ENCODE data around the gene KIZ.

KIZ gene, protein sequence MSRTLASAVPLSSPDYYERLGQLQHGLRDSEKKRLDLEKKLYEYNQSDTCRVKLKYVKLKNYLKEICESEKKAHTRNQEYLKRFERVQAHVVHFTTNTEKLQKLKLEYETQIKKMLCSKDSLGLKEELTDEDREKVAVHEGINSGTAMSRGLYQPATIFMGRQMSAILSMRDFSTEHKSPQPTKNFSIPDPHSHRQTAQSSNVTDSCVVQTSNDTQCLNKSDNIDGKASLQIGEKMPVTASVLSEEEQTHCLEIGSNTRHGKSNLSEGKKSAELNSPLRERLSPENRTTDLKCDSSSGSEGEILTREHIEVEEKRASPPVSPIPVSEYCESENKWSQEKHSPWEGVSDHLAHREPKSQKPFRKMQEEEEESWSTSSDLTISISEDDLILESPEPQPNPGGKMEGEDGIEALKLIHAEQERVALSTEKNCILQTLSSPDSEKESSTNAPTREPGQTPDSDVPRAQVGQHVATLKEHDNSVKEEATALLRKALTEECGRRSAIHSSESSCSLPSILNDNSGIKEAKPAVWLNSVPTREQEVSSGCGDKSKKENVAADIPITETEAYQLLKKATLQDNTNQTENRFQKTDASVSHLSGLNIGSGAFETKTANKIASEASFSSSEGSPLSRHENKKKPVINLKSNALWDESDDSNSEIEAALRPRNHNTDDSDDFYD

DNA sequence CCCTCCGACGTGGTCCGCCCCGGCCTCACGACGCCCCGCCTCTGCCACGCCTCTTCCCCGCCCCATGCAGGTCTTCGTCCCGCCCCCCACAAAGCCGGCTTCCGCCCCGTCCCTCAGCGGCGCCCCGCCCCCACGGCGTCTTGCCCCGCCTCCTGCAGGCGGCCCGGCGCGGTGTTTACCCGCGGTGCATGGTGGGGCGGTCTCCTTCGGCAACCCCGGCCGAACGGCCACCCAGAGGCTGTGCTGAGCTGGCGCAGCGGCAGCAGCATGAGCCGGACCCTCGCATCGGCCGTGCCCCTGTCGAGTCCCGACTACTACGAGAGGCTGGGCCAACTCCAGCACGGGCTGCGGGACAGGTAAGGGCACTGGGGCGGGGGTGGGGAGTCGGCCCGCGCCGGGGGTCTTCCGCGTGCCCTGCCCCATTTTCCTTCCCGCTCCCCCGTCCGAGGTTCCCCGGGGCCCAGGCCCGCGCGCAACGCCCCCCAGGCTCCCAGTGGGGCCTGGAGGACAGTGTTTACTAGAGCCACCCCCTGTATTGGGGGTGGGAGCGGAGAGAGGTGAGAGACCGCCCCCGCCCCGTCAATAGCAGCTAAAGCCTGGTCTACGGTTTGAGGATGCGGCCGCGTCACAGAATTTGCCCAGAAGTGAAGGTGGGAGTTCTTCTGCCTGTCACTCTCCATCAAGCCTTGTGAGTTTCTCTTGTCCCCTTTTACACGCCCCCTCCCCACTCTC, at the start of gene KIZ:
Gene KIZ (plus strand): TSS at position 234 of the 732 bp plus-strand sequence. CDS start 34 bp downstream, at position 268.
- peak; percentile 94 for DNase-seq

DNA sequence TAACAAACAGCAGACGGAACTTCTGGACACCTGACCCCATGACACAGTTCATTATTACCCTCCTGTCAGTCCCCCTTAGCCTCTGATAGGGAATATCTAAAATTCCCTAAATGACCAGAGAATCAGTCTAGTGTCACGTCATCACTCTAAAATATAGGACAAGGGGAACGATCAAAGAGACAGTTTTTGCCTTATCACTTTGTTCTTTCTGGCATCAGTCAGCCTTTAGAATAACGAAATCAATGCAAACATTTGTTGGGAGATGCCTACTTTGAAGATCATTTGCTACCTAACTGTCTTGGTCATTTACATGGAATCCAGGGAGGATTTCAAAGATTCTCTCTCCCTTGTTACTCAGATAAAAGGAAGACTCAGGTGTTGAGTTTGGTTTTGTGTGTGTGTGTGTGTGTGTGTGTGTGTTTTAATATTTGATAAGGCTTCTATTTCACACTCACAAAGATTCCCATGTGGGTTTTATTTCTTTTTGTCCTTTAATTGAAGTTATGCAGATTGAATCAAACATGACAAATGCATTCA, 48.0 kb upstream of the KIZ start:
- no peak for DNase-seq

DNA sequence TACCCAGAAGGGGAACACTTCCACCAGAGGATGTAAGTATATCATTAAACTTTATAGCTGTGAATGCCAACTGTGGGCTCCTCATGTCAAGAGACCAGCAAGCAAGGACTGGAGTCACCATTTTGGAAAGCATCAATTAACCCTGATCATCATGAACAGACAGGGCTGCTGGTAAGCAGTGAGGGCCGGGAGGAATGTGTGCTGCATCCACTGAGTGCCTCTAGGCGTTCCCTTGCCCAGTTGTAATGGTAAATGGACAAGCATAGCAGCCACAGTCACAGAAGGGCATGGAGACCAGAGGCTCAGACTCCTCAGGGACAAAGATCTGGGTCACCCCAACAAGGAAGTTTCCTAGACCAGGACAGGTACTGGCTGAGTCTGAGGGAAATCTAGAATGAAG, 43.3 kb upstream of the KIZ start:
- DNase-seq = no peak

DNA sequence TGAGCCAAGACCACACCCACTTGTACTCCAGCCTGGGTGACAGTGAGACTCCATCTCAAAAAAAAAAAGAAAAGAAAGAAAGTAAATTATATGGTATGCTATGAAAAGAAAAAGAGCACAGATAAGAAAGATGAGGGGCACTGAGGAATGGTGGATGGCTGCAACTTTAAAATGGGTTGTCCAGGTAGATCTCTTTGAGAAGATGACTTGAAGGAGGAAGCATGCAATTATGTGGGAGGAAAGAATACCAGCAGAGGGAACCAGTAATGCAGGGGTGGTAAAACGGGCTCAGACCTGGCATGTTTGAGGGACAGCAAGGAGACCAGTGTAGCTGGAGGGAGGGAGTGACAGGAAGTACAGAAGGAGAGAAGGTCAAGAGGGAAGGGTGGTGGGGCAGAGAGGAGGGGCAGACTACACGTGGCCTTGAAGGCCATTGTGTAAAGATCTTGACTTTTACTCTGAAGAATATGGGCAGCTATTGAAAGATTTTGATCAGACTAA, 42.0 kb upstream of the KIZ start:
- no peak for DNase-seq

DNA sequence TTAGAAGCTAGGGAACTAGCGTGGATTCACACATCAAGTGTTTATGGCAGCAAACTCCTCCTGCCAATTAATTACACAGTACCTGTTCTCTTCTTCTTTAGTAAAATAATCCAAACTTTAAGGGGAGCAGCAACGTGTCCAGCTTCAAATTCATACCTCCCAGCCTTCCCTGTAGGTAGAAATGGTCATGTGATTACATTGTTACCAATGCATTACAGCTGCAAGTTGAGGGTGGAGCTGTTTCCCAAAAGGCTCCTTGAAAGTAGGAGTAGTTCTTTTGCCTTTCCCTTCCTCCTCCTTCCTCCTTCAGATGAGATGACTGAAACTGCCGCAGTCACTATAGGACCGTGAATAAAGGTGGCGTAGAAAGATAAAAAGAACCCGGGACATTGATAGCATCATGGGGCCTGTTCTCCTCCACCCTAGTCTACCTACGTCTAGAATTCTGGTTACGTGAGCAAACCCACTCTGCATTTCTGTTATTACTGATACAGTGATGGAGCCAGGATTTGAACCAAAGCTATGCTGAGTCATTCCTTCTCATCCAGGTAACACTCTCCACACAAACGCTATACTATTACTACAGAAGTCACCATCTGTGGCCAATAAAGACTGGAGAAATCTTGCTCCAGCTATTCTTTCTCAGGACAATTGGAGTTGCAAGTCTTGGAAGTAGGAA, 37.9 kb upstream of the KIZ start:
- no peak for DNase-seq

DNA sequence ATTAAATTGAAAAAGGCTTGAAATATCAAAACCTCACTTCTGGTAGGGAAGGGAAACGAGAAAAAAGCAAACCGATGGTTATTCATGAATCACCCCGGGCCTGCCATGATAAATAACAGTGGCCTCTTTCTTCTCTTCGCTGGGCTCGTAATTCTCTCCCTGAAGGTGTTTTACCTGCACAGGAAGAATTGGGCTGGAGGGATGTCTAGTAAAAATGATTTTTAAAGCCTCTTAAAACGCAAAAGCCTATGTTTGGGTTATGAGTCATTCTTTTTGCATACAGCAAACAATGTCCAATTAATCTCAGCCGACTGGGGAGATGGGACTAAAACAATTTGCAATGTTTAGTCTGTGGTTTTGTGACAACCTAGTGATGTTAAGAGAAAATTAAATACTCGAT, 36.5 kb upstream of the KIZ start:
- no peak for DNase-seq

DNA sequence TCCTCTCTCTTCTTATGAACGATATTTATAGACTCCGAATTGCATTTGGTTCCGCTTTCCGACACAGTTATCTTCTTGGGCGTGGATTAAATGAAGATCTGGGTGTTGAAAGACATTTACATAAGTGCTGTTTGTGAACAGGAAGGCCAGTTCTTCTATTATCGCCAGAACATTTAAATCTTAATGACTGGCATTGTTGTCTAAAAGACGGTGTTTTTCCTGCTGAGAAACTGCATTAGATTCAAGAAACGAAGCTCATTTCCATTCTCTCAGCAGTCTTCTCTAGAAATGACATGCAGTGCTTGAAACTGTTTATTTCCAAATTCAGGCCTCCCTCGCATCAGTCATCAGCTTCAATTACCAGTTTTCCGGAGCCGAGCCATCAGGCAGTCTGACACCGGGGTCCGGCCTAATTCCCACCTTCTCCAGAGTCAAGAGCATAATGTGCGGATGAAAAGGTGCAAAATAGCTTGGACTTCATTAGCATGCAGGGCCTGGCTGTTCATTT, 35.7 kb upstream of the KIZ start:
- DNase-seq = no peak

DNA sequence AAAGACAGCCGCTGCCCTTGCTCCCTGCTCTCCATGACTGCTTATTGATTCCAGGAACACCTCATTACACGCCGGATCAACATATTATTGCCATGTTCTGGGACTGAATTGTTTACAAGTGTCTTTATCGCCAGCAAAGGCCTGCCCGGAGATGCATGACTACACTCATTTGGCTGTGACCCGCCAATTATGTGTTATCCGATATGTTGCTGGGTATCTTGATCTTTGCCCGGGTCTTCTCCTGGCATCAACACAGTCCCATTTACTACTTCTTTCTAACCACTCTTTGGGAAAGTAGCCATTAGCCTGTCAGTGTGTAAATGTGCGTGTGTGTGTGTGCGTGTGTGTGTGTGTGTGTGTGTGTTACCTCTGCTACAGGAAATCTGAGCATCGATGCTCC, 35.2 kb upstream of the KIZ start:
- DNase-seq = no peak

DNA sequence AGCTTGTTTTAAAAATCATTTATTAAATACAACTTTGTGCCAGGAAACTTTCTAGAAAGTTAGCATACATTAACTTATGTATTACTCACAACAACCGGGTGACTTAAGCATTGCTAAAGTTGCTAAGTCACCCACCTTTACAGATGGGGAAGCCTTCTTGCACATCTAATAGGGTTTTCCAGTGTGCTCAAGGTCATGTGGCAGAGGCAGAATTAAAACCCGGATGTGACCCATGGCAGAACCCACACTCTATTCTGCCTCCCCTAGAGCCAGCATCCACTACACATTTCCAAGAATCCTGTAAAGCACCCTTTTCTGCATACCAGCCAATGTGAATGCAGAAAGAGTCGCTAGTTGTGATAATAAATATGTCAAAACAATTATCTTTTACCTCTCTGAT, 33.1 kb upstream of the KIZ start:
- DNase-seq = no peak

DNA sequence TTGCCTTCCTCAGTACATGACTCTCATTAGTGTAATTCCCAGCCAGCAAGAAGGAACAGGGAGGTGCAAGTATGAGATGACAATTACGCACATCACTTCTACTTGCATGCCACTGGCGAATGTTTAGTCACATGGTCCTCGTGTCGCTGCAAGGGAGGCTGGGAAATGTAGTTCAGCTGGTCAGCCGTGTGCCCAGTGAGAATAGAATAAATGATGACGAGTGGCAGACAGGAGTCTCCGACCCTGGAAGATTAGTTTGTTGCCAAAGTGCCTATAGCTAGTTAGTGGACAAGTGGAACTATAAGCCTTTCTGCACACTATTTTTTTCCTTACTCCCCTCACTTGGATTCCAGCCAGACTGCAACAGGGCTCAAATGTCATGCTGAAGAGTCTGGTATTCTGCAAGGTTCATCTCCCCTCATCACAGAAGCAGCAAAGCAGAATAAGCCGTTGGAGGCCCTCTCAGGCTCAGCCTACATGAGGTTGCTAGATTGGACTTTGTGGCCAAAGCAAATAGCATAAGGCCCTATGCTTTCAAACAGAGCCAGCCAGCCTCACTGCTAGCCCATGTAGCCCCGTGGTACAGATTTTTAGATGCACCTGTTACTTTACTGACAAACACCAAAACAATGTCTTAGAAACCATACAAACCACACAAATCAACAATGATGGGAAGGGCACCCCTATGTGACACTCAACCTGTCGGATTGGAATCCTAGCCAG, 29.4 kb upstream of the KIZ start:
- DNase-seq = peak; percentile 50

DNA sequence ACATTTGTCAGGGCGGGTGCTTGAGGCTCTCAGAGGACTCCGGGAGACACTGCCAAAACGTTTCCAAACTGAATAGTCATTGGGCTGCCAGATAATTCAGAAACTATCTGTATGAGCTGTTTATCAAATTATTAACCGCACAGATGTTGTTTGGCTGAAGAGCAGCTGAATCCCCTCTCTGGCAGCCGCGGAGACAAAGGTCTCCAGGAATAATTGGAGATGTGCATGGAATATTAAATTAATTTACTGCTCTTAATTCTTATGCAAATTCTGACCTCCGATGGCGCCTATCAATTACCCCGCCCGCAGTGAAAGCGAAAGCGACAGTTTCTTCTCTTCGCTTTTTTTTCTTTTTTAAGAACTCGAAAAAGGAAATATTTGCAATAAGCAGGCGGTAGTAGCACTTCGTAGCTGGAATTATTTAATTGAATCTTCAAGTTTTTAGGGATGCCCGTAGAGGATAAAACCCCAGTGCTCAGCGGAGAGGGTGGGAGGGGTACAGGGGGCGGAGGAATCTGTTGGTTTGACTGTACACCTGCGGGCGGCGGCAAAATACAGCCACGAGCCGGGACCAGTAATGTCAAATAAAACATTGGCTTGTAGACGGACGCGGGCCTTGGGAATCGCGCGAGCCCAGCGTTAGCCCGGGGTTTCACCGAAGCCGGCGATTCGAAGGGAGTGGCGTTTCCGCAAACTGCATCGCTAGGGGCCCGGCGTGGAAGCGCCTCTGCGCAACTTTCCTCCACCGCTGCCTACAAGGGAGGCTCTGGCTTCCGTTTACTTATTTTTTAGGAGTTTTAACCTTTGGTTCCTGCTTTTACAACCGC, 25.9 kb upstream of the KIZ start:
- no peak for DNase-seq

DNA sequence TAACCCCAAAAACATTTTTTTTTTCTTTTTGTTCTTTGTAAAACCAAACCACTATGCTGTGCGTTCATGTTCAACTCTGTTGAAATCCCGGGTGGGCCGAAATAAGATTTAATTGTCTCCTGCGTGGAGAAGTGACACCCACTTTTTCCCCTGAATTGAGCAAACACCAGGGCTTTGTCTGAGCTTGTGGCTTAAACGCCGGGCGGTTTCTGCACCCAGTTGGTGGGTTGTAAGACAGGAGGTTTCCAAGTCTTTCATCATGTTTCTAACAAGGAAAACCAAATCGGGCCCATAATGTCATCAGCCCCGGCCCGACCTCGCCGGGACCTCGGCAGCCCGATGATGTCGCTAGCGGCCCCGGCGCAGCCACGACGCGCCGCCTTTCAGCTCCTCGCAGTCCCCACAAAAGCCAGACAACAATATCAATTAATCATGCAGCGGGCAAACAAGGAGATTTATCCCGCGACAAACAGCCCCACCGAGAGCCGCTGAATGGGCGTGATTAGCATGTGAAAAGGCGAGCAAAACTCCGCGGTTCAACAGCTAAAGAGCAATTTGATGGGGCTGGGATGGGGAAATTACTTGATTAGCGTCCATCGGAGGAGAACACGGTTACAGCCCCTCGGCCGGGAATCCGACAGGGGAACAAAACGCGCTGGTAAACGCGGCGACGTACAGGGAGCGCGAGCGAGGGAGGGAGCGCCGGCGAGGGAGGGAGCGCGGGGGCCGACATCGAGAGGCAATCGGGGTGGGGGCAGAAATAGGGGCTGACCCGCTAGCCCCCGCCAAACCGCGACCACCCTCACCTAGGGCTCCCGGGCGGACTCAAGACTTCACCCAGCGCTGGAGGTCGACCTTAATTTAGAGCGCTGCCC, 25.1 kb upstream of the KIZ start:
- no peak for DNase-seq

DNA sequence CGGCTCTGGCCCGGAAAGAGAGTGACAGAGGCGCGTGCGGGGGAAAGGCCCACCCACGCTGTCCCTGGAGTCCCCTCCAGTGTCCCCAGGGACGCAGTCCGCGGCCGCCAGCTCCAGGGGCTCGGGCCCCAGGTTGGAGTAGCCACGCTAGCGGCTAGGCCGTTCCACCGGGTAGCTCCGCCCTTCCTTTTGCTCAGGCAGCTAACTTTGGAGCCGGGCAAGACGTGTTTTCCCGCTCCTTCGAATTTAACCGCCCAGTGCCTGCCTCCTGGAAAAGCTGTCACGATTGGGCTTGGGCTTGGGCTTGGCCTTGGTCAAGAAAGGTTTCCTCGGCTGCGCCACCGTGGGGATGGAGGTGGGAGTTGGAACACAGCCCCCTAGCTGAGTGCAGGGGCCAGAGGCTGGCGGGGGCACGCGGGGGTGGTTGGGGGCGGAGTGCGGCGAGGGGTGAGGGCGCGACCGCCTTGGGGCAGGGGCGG, 24.4 kb upstream of the KIZ start:
- no peak for DNase-seq

DNA sequence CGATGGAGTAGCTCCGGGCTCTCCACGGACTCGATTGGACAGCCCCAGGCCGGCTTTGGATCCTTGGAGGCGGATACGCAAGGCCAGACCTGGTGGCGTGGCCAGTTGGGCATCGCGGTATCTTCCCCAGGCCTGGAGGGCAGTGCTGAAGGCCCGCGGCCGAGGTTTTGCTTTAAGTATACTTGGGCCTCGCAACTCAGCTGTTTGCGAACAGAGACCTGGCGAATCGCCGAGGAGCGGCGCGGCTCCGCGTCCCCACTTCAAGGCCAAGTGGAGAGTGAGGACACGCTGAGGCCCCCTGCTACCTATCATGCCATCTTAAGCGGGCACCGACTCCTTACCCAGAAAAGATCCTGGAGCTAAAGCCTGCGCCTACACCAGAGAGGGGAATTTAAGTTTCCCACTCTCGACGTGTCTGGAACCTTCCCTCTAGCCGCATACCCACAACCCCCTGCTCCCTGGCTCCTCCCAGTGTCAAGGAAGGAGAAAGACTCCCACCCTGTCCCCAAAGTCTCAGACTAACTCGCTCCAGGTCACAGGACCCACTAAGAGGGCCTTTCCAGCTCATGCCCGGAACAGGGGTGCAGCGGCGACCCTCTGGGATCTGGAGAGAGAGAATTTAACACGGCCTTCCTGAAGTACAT, 23.8 kb upstream of the KIZ start:
- DNase-seq = no peak

DNA sequence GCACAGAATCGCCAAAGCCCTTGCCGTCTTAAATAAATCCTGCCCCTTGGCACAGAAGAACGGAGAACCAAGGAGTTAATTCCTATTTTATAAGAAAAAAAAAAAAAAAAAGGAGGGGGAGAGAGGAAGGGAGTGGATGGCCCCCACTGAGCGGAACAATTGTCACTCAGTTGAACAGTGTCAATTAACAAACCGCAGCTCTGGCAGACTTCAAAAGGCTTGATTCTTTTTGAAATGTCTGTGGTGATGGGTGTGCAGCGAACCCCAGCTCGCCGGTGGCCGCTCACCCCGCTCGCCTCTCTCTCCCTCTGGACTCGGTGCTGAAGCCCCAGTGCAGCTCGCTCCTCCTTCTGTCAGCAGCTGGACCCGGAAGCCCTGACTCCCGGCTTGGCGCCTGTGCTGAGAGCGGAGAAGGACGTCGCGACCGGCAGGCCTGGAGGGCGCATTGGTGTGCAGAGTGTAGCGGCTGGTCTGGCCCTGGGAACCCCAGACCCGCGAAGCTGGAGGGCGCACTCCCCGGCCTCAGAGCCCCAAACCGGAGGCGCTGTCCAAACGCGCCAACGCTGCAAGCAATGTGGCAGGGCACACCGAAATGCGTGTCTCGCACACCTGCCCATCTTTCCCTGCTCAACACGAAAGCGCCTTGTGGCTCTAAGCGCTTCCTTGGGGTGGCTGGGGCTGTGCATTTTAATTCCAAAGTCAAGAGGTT, 23.1 kb upstream of the KIZ start:
- DNase-seq = no peak

DNA sequence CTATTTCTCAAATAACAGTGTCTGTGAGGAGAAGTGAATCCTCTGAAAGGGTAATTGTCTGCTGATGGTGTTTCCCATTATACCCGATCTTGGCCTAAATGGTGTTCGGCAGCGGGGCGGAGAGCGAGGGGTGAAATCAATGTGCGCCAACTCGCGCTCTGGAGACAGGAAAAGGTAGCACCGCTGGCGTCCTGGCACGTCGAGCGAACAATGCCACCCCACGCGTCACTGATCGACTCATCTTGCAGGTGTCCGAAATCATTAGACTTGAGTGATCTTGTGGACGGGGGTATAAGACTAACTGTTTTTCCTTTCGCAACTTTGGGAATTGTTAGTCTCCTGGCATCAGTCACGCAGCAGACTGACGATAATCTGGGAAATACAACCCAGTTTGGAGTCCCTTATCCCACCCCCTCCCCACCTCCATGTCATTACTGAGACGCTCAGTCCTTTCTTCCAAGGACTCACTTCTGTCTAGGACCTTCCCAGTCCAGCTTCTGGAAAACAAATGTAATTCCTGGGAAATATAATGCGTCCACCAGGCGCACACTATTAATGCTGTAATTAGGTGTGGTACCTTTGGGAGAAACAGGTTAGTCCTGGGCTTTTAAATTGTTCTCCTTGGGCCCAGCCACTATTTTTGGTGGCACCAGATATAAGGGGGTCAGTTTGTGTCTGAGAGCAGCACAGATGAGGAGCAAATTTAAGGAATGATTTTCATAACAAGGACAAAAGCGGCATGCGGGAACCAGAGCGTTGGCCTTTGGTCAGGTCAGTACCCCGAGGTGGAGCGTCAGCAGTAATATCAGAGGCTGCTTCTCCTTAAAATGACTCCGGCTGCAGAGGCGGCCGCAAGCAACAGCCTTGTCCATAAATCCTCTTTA, 22.1 kb upstream of the KIZ start:
- DNase-seq = no peak

DNA sequence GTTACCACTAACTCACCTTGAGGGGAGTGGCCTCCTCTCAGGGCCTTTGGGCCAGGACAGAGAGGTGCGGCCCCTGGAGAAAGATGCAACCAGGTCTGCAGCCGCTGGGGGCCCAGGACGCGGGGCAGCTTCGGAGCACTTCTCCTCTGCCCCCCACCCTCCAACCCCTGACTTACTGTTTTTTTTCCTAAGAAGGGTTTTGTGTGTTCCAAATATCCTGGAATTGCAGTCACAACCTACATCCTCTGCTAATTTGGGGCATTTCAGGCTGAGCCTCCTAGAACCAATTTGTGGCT, 21.5 kb upstream of the KIZ start:
- DNase-seq = no peak

DNA sequence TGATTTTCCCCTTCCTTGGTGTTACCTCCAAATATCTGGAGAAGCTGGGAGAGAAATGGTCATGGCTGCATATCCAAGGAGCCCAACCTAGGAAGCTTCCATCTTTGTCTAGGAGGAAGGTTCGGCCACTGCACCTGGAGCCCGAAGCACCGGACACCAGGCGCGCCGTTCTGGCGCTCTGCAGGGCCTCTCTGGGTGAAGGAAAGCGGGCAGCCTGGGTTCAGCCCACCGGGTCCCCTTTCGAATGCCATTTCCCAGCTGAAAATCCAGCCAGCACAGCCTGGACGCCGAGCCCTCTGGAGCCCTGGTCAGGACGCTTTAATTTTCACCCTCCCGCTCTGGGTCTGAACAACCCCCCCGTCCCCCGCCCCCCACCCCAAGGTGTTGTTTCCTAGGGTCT, 21.0 kb upstream of the KIZ start:
- no peak for DNase-seq

Data from HCEC 1CT (cell line).